ENCODE data around the gene DCLRE1B. TPM values are rescaled to one million over a fixed set of nuclear protein-coding genes. Genes with fewer than 3 reads are reported as not detected.

Gene DCLRE1B
- polyA plus RNA-seq, 1 donor from 2014 or later, result 7.3 TPM

GRCh38 chr1:113924473-113924872 lies 19.3 kb downstream of the DCLRE1B start:
- Histone ChIP-seq H3K27me3 (ENCODE audit: insufficient read depth, low read depth, low read length) (no peaks in the 10 kb centered on the region), H3K9me2 (ENCODE audit: insufficient read depth, low read length) (no peaks in the 10 kb centered on the region), H3K9me3 (ENCODE audit: low read length) (no peaks in the 10 kb centered on the region), H3K4me2 (ENCODE audit: low read length) (no peak overlapping the region), H3K27ac (ENCODE audit: low read length) (no peak overlapping the region), H4K20me1 (ENCODE audit: insufficient read depth) (no peaks in the 10 kb centered on the region), H3F3A (ENCODE audit: insufficient read depth, low read length, poor library complexity, severe bottlenecking) (no peaks in the 10 kb centered on the region), H2AFZ (ENCODE audit: low read depth, low read length) (no peak overlapping the region), H3K9ac (ENCODE audit: low read length) (no peak overlapping the region), H3K36me3 (ENCODE audit: insufficient read depth, low read length) (no peaks in the 10 kb centered on the region), H3K79me2 (replicated peaks; ENCODE audit: insufficient read depth, low read length) (no peaks in the 10 kb centered on the region), H3K4me3 (ENCODE audit: low read length) (no peak overlapping the region)
- no peak for TF ChIP-seq RAD21 (conservative IDR thresholded peaks at IDR 0.05)

GRCh38 chr1:113928187-113928930 lies 23.2 kb downstream of the DCLRE1B start:
- no peaks in the 10 kb centered on the region for H3K9me2 ChIP-seq (ENCODE audit: insufficient read depth, low read length)
- no peak for TF ChIP-seq POLR2AphosphoS5 (IDR thresholded peaks at IDR 0.05)
- TF ChIP-seq MXI1 (conservative IDR thresholded peaks at IDR 0.05; ENCODE audit: poor library complexity, severe bottlenecking), result no peak
- no peak for TF ChIP-seq EP300 (conservative IDR thresholded peaks at IDR 0.05; ENCODE audit: poor library complexity, severe bottlenecking)
- no peak for TF ChIP-seq REST (IDR thresholded peaks at IDR 0.05; ENCODE audit: borderline replicate concordance)
- TF ChIP-seq SMC3 (conservative IDR thresholded peaks at IDR 0.05; ENCODE audit: poor library complexity), result no peak
- TF ChIP-seq CTCF (IDR thresholded peaks at IDR 0.05; ENCODE audit: poor library complexity, severe bottlenecking), result no peak
- no peak for TF ChIP-seq EZH2 (IDR thresholded peaks at IDR 0.05; ENCODE audit: borderline replicate concordance, insufficient read depth, low read length, poor library complexity, severe bottlenecking)
- TF ChIP-seq RAD21 (conservative IDR thresholded peaks at IDR 0.05), result no peak
- no peak for TF ChIP-seq TAF1 (IDR thresholded peaks at IDR 0.05; ENCODE audit: low read depth)
- H3K27ac ChIP-seq (ENCODE audit: low read length), result peak overlapping the region; percentile 94
- H3K4me2 ChIP-seq (ENCODE audit: low read length), result peak overlapping the region; percentile 80
- peaks cover 6% of the 10 kb centered on the region for H3F3A ChIP-seq (ENCODE audit: insufficient read depth, low read length, poor library complexity, severe bottlenecking)
- peak overlapping the region; percentile 81 for H3K9ac ChIP-seq (ENCODE audit: low read length)
- H3K79me2 ChIP-seq (replicated peaks; ENCODE audit: insufficient read depth, low read length), result peaks cover 33% of the 10 kb centered on the region
- no peaks in the 10 kb centered on the region for H4K20me1 ChIP-seq (ENCODE audit: insufficient read depth)
- H2AFZ ChIP-seq (ENCODE audit: low read depth, low read length), result peak overlapping the region; percentile 88
- peak overlapping the region; percentile 96 for H3K4me3 ChIP-seq (ENCODE audit: low read length)
- H3K36me3 ChIP-seq (ENCODE audit: insufficient read depth, low read length), result no peaks in the 10 kb centered on the region
- H3K9me3 ChIP-seq (ENCODE audit: low read length), result no peaks in the 10 kb centered on the region
- no peaks in the 10 kb centered on the region for H3K27me3 ChIP-seq (ENCODE audit: insufficient read depth, low read depth, low read length)
